Measurements from ENCODE around the gene SEMA7A.

The SEMA7A gene

GRCh38 chr15:74373056-74373650 lies 60.6 kb downstream of the SEMA7A start:
- TF ChIP-seq CTCF (IDR thresholded peaks at IDR 0.05; ENCODE audit: low read depth, low read length, poor library complexity, severe bottlenecking) (no peak), EZH2phosphoT487 (IDR thresholded peaks at IDR 0.05; ENCODE audit: borderline replicate concordance, low read length) (no peak)
- Histone ChIP-seq H3K27me3 (ENCODE audit: control insufficient read depth, low read length) (peaks cover 70% of the 10 kb centered on the region), H3K27ac (ENCODE audit: low read depth, low read length) (no peak overlapping the region)

GRCh38 chr15:74370471-74370870 lies 63.3 kb downstream of the SEMA7A start:
- TF ChIP-seq EZH2phosphoT487 (IDR thresholded peaks at IDR 0.05; ENCODE audit: borderline replicate concordance, low read length) (no peak), CTCF (IDR thresholded peaks at IDR 0.05; ENCODE audit: low read depth, low read length, poor library complexity, severe bottlenecking) (no peak)
- Histone ChIP-seq H3F3A (ENCODE audit: control insufficient read depth, insufficient read depth) (peaks cover 6% of the 10 kb centered on the region), H4K20me1 (ENCODE audit: control insufficient read depth, insufficient read depth, low read depth, low read length) (0 out of 2 replicates have a peak, but pooled peaks cover 6% of the 10 kb centered on the region), H3K27me3 (ENCODE audit: control insufficient read depth, low read length) (peaks cover 52% of the 10 kb centered on the region), H3K4me3 (ENCODE audit: low read length) (no peak overlapping the region), H3K79me2 (ENCODE audit: control insufficient read depth, low read length) (no peaks in the 10 kb centered on the region), H3K9me3 (ENCODE audit: control insufficient read depth, insufficient read depth, low read length) (no peaks in the 10 kb centered on the region), H3K4me1 (ENCODE audit: control insufficient read depth, low read length) (peaks cover 18% of the 10 kb centered on the region), H3K36me3 (ENCODE audit: control insufficient read depth, low read length) (no peaks in the 10 kb centered on the region), H3K9me2 (replicated peaks; ENCODE audit: control insufficient read depth, low read length) (no peaks in the 10 kb centered on the region), H3K27ac (ENCODE audit: low read depth, low read length) (no peak overlapping the region), H3K4me2 (ENCODE audit: low read length) (no peak overlapping the region)

More at GRCh38 chr15:74373056-74373650, 60.6 kb downstream of the SEMA7A start:
- H3K9me3 ChIP-seq (ENCODE audit: control insufficient read depth, insufficient read depth, low read length), result no peaks in the 10 kb centered on the region
- H3K79me2 ChIP-seq (ENCODE audit: control insufficient read depth, low read length), result no peaks in the 10 kb centered on the region
- H3F3A ChIP-seq (ENCODE audit: control insufficient read depth, insufficient read depth), result peaks cover 6% of the 10 kb centered on the region
- H3K4me1 ChIP-seq (ENCODE audit: control insufficient read depth, low read length), result peaks cover 18% of the 10 kb centered on the region
- H3K4me2 ChIP-seq (ENCODE audit: low read length), result peak overlapping the region; percentile 98
- peaks cover 8% of the 10 kb centered on the region; the same call in 1 of the 2 replicates for H4K20me1 ChIP-seq (ENCODE audit: control insufficient read depth, insufficient read depth, low read depth, low read length)
- peak overlapping the region; percentile 79 for H3K4me3 ChIP-seq (ENCODE audit: low read length)
- no peaks in the 10 kb centered on the region for H3K9me2 ChIP-seq (replicated peaks; ENCODE audit: control insufficient read depth, low read length)
- no peaks in the 10 kb centered on the region for H3K36me3 ChIP-seq (ENCODE audit: control insufficient read depth, low read length)

- Histone ChIP-seq H4K20me1 (ENCODE audit: control insufficient read depth, insufficient read depth, low read depth, low read length) (0 out of 2 replicates have a peak, but pooled peaks cover 4% of the 10 kb centered on the region), H3K4me2 (ENCODE audit: low read length) (no peak overlapping the region), H3K9me2 (replicated peaks; ENCODE audit: control insufficient read depth, low read length) (no peaks in the 10 kb centered on the region), H3K9me3 (ENCODE audit: control insufficient read depth, insufficient read depth, low read length) (no peaks in the 10 kb centered on the region), H3K36me3 (ENCODE audit: control insufficient read depth, low read length) (no peaks in the 10 kb centered on the region), H3K4me1 (ENCODE audit: control insufficient read depth, low read length) (peaks cover 14% of the 10 kb centered on the region), H3F3A (ENCODE audit: control insufficient read depth, insufficient read depth) (peaks cover 2% of the 10 kb centered on the region), H3K27me3 (ENCODE audit: control insufficient read depth, low read length) (peaks cover 52% of the 10 kb centered on the region), H3K79me2 (ENCODE audit: control insufficient read depth, low read length) (no peaks in the 10 kb centered on the region), H3K4me3 (ENCODE audit: low read length) (no peak overlapping the region), H3K27ac (ENCODE audit: low read depth, low read length) (no peak overlapping the region)
- TF ChIP-seq EZH2phosphoT487 (IDR thresholded peaks at IDR 0.05; ENCODE audit: borderline replicate concordance, low read length), result no peak
- TF ChIP-seq CTCF (IDR thresholded peaks at IDR 0.05; ENCODE audit: low read depth, low read length, poor library complexity, severe bottlenecking), result no peak
Measured at GRCh38 chr15:74369756-74370155, 64.0 kb downstream of the SEMA7A start.
